ENCODE results near the gene TAS2R60. TPM values are rescaled to one million over a fixed set of nuclear protein-coding genes. Genes with fewer than 3 reads are reported as not detected.
"Not testable (repeated sequence)": the region's sequence is repeated elsewhere in the genome, so short reads cannot be mapped to it uniquely, and the experiment has no call there.

The TAS2R60 gene
- total and polyA plus RNA-seq, 8 donors, result not detected

GRCh38 chr7:143411976-143412708 is 31.1 kb upstream of the TAS2R60 start:
- Histone ChIP-seq H3K27ac (no peak overlapping the region), H3K9me3 (no peaks in the 10 kb centered on the region), H3K27me3 (no peaks in the 10 kb centered on the region), H3K36me3 (no peaks in the 10 kb centered on the region), H3K4me1 (peaks cover 0 to 11% (median 7%) of the 10 kb centered on the region in 3 donors), H3K4me3 (no peak overlapping the region)
- intact Hi-C loops (cut with DNase I), result no loop called here
- 65 to 76% methylated on average over 5 of the region's 5 CpGs for WGBS, 2 donors
- no peak for ATAC-seq
- no peak for FAIRE-seq
- no peak for TF ChIP-seq CTCF (IDR thresholded peaks at IDR 0.05)
- DNase-seq, result no peak

GRCh38 chr7:143413123-143413522 is 30.1 kb upstream of the TAS2R60 start:
- ATAC-seq (no peak), FAIRE-seq (no peak), DNase-seq (no peak)
- no peak overlapping the region for H3K4me3 ChIP-seq
- H3K4me1 ChIP-seq, result peaks cover 0 to 7% (median 5%) of the 10 kb centered on the region in 3 donors
- no peak overlapping the region for H3K27ac ChIP-seq
- intact Hi-C loops (cut with DNase I), result no loop called here
- H3K36me3 ChIP-seq, result no peaks in the 10 kb centered on the region
- H3K27me3 ChIP-seq, result no peaks in the 10 kb centered on the region
- no peak for TF ChIP-seq CTCF (IDR thresholded peaks at IDR 0.05)
- H3K9me3 ChIP-seq, result no peaks in the 10 kb centered on the region
- 88 to 91% methylated on average over 8 of the region's 8 CpGs for WGBS, 2 donors

- H3K27ac ChIP-seq, H3K4me1 ChIP-seq, H3K9me3 ChIP-seq, H3K27me3 ChIP-seq, ATAC-seq, FAIRE-seq, H3K36me3 ChIP-seq, H3K4me3 ChIP-seq, DNase-seq: not testable (repeated sequence)
- intact Hi-C loops (cut with DNase I), result loop anchor here in 1 of 3 donors (5.0 kb wide), 1 partner anchor 173 kb away; no protein-coding TSS in a partner anchor
- WGBS, 2 donors, result 67 to 77% methylated on average over 7 of the region's 7 CpGs
These were observed 28.0 kb upstream of the TAS2R60 start for GRCh38 chr7:143415209-143415608.

GRCh38 chr7:143415742-143416397 is 27.4 kb upstream of the TAS2R60 start:
- H3K9me3 ChIP-seq, result no peaks in the 10 kb centered on the region
- no peaks in the 10 kb centered on the region for H3K36me3 ChIP-seq
- H3K27me3 ChIP-seq, result no peaks in the 10 kb centered on the region
- no peaks in the 10 kb centered on the region for H3K4me1 ChIP-seq
- DNase-seq (no peak), FAIRE-seq (no peak), ATAC-seq (no peak)
- no peak overlapping the region for H3K27ac ChIP-seq
- TF ChIP-seq CTCF (IDR thresholded peaks at IDR 0.05), result no peak
- WGBS, 2 donors, result 54 to 59% methylated on average over 8 of the region's 8 CpGs
- no peak overlapping the region for H3K4me3 ChIP-seq
- intact Hi-C loops (cut with DNase I), result loop anchor here in 1 of 3 donors (5.0 kb wide), 1 partner anchor 174 kb away; no protein-coding TSS in a partner anchor

GRCh38 chr7:143416565-143417149 is 26.6 kb upstream of the TAS2R60 start:
- peak; percentile 46 to 74 (median 62) for TF ChIP-seq CTCF (IDR thresholded peaks at IDR 0.05)
- ATAC-seq, result peak; percentile 46 to 86 (median 70)
- 2% methylated on average over 3 of the region's 3 CpGs for WGBS, 2 donors
- Histone ChIP-seq H3K4me1 (no peaks in the 10 kb centered on the region), H3K27me3 (no peaks in the 10 kb centered on the region), H3K36me3 (no peaks in the 10 kb centered on the region), H3K4me3 (no peak overlapping the region), H3K27ac (no peak overlapping the region), H3K9me3 (no peaks in the 10 kb centered on the region)
- no peak for DNase-seq
- FAIRE-seq, result peak; percentile 91
- intact Hi-C loops (cut with DNase I), result loop anchor here in 1 of 3 donors (5.0 kb wide), 1 partner anchor 174 kb away; no protein-coding TSS in a partner anchor

Measured in pancreas (tissue), 10 donors.